Gastrocnemius medialis (tissue), 4 donors: Measurements from ENCODE around the gene ADD1. TPM values are rescaled to one million over a fixed set of nuclear protein-coding genes. Genes with fewer than 3 reads are reported as not detected.
A peak's percentile ranks its signal among the peaks of the same experiment; 100 is the strongest.

Experiments used
- ATAC-seq, 2 donors: fragments of 150-250 bp; one replicate each; pipeline ENCODE4 v1.9.1; 2016
- DNase-seq, 2 donors: peaks; one replicate each; pipeline ENCODE4 v3.0.0-alpha.2; 2019
- H3K27ac ChIP-seq, 4 donors: fragments of 200-600 bp; sonication (generic); 1 replicate in 1 of 4; 2 replicates in 3 of 4; pipeline ENCODE4 v1.5.1; 2016 to 2018; ENCODE audit warnings: mild to moderate bottlenecking in 2 of 4, moderate library complexity in 1 of 4
- H3K27me3 ChIP-seq, 3 donors: fragments of 200-600 bp; sonication (generic) in 2 of 3; 1 replicate in 1 of 3; 2 replicates in 2 of 3; pipeline versions ENCODE4 v1.5.1 to v1.6.0; 2016 to 2019; ENCODE audit warnings: mild to moderate bottlenecking in 1 of 3, moderate library complexity in 1 of 3
- H3K36me3 ChIP-seq, 2 donors: fragments of 200-600 bp; sonication (generic) in 1 of 2; one replicate each; pipeline ENCODE4 v1.5.1; 2017 to 2018
- H3K4me1 ChIP-seq, 2 donors: fragments of 200-600 bp; sonication (generic) in 1 of 2; one replicate each; pipeline ENCODE4 v1.5.1; 2016 to 2017; ENCODE audit warnings: mild to moderate bottlenecking in 2 of 2
- H3K4me3 ChIP-seq, 4 donors: fragments of 200-600 bp; sonication (generic) in 3 of 4; 1 replicate in 1 of 4; 2 replicates in 3 of 4; pipeline ENCODE4 v1.5.1; 2016 to 2019; ENCODE audit warnings: mild to moderate bottlenecking in 2 of 4
- H3K9me3 ChIP-seq, 3 donors: fragments of 200-600 bp; sonication (generic) in 2 of 3; 1 replicate in 1 of 3; 2 replicates in 2 of 3; pipeline ENCODE4 v1.5.1; 2016 to 2019
- POLR2A ChIP-seq, 2 donors: fragments of 450-650 bp; IDR thresholded peaks; one replicate each; pipeline ENCODE4 v1.6.1; 2017; ENCODE audit warnings: antibody characterized with exemption in 2 of 2, mild to moderate bottlenecking in 2 of 2, moderate library complexity in 2 of 2
- in situ Hi-C, 4 donors: fragments of 200-750 bp; cut with MboI; loops; one replicate each; pipeline versions ENCODE4 v1.15.0 to v1.8.0; 2017; ENCODE audit warnings: low sequenced_read_pairs in 4 of 4
- intact Hi-C: fragments of 100-400 bp; cut with DNase I; formaldehyde crosslinking; loops from one replicate; pipeline ENCODE4 v1.15.1; 2023; ENCODE audit warnings: low total_unique reads
- total RNA-seq, 4 donors: library from RNA; depleted of rRNA; stranded (reverse); fragments of >200 nt; gene quantifications; one replicate each; pipeline versions ENCODE4 v1.1.0 to v1.2.3, GENCODE V29; 2016
- TF ChIP-seq, protein P1 (sequence below), 5 experiments: fragments of 450-650 bp in 3 of 5; fragments of 200-600 bp in 2 of 5; sonication (generic) in 2 of 5; IDR thresholded peaks in 4 of 5; conservative IDR thresholded peaks in 1 of 5; 1 replicate in 4 of 5; 2 replicates in 1 of 5; pipeline ENCODE4 v1.5.1; 2016 to 2019; ENCODE audit warnings: antibody characterized with exemption in 5 of 5, mild to moderate bottlenecking in 3 of 5, moderate library complexity in 3 of 5

The ADD1 gene
- total RNA-seq, 4 donors from 2014 or later = 144 to 255 (median 178) TPM

- H3K36me3 ChIP-seq = no peaks in the 10 kb centered on the region
- H3K27me3 ChIP-seq = no peaks in the 10 kb centered on the region
- H3K4me1 ChIP-seq = peaks cover 71 to 72% of the 10 kb centered on the region in 2 donors
- TF ChIP-seq, protein P1, sequence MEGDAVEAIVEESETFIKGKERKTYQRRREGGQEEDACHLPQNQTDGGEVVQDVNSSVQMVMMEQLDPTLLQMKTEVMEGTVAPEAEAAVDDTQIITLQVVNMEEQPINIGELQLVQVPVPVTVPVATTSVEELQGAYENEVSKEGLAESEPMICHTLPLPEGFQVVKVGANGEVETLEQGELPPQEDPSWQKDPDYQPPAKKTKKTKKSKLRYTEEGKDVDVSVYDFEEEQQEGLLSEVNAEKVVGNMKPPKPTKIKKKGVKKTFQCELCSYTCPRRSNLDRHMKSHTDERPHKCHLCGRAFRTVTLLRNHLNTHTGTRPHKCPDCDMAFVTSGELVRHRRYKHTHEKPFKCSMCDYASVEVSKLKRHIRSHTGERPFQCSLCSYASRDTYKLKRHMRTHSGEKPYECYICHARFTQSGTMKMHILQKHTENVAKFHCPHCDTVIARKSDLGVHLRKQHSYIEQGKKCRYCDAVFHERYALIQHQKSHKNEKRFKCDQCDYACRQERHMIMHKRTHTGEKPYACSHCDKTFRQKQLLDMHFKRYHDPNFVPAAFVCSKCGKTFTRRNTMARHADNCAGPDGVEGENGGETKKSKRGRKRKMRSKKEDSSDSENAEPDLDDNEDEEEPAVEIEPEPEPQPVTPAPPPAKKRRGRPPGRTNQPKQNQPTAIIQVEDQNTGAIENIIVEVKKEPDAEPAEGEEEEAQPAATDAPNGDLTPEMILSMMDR (IDR thresholded peaks at IDR 0.05 in 4 of 5, conservative IDR thresholded peaks at IDR 0.05 in 1 of 5) = no peak
- no peak for TF ChIP-seq POLR2A (IDR thresholded peaks at IDR 0.05)
- in situ Hi-C loops (no loop called here), intact Hi-C loops (no loop called here)
- ATAC-seq (no peak), DNase-seq (no peak)
- H3K9me3 ChIP-seq = no peaks in the 10 kb centered on the region
- H3K4me3 ChIP-seq = no peak overlapping the region
- peak overlapping the region; percentile 63 to 76 (median 70) for H3K27ac ChIP-seq
Observed at GRCh38 chr4:2847302-2847871, 3.7 kb downstream of the ADD1 start.

DNA sequence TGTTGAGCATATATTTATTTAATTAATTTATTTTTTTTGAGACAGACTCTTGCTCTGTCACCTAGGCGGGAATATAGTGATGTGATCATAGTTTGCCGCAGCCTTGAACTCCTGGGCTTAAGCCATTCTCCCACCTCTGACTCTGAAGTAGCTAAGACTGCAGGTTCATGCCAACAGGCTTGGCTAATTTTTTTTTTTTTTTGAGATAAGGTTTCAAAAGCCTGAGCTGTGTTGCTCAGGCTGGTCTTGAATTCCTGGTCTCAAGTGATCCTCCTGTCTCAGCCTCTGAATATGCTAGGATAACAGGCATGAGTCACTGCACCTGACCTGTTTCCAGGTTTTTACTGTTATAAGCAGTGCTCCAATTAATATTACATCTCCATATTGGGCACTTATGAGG is 4.8 kb downstream of the ADD1 start:
- in situ Hi-C loops = no loop called here
- Histone ChIP-seq H3K4me1 (peaks cover 75 to 76% of the 10 kb centered on the region in 2 donors), H3K27me3 (no peaks in the 10 kb centered on the region), H3K9me3 (no peaks in the 10 kb centered on the region), H3K27ac (peak overlapping the region; percentile 63 to 76 (median 70)), H3K4me3 (no peak overlapping the region), H3K36me3 (peaks cover 0 to 3% of the 10 kb centered on the region in 2 donors)
- DNase-seq (no peak), ATAC-seq (peak; percentile 42 to 45)
- intact Hi-C loops = no loop called here
- TF ChIP-seq POLR2A (IDR thresholded peaks at IDR 0.05) = no peak
- TF ChIP-seq, protein P1 (IDR thresholded peaks at IDR 0.05 in 4 of 5, conservative IDR thresholded peaks at IDR 0.05 in 1 of 5) = no peak

DNA sequence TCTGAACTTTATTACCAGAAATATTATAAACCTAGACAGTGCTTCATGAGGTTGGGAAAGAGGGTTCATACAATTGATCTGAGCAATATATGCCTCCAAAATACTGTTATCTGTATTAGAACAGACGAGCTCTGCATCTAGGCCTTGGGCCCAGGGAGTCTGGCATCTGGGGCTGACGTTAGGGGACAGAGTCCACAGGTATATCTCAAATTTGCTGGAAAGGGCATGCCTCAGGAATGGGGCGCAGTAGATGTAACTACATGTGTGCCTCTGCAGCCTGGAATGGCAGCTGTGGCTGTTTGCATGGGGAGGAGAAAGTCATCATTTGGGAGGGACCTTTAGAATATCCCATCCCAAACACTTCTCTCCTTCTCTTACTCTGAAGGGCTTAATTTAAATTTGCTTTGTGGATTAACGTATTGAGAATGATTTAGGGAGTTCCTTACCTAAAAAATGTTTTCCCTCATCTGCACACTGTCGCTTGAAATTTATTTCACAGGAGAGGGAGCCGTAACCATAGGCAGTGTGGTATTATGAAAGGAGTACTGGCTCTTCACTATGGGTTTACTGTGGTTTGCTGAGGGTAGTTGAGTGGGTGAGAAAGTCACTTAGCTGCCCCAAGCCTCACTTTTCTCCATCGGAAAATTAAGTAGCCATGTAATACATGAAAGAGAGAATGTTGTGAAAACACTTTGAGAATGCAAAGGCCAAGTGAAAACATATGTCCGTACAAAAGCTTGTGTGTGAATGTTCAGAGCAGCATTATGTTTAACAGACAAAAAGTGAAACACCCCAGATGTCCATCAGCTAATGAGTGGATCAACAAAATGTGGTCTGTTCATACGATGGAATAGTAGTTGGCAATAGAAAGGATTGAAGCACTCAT is 5.9 kb downstream of the ADD1 start:
- no peak overlapping the region for H3K4me3 ChIP-seq
- peak overlapping the region; percentile 63 to 76 (median 70) for H3K27ac ChIP-seq
- in situ Hi-C loops (no loop called here), intact Hi-C loops (no loop called here)
- no peaks in the 10 kb centered on the region for H3K27me3 ChIP-seq
- H3K36me3 ChIP-seq = peaks cover 0 to 13% of the 10 kb centered on the region in 2 donors
- no peaks in the 10 kb centered on the region for H3K9me3 ChIP-seq
- ATAC-seq = no peak
- TF ChIP-seq, protein P1 (IDR thresholded peaks at IDR 0.05 in 4 of 5, conservative IDR thresholded peaks at IDR 0.05 in 1 of 5) = no peak
- TF ChIP-seq POLR2A (IDR thresholded peaks at IDR 0.05) = no peak
- DNase-seq = no peak
- peaks cover 85 to 86% of the 10 kb centered on the region in 2 donors for H3K4me1 ChIP-seq

GRCh38 chr4:2850966-2851798 is 7.5 kb downstream of the ADD1 start:
- ATAC-seq = no peak
- Histone ChIP-seq H3K4me3 (no peak overlapping the region), H3K4me1 (peaks cover 86 to 91% of the 10 kb centered on the region in 2 donors), H3K27ac (peak overlapping the region; percentile 16 to 84 (median 79)), H3K36me3 (peaks cover 0 to 13% of the 10 kb centered on the region in 2 donors), H3K9me3 (no peaks in the 10 kb centered on the region), H3K27me3 (no peaks in the 10 kb centered on the region)
- in situ Hi-C loops = no loop called here
- TF ChIP-seq, protein P1 (IDR thresholded peaks at IDR 0.05 in 4 of 5, conservative IDR thresholded peaks at IDR 0.05 in 1 of 5) = no peak
- TF ChIP-seq POLR2A (IDR thresholded peaks at IDR 0.05) = no peak
- intact Hi-C loops = no loop called here
- DNase-seq = no peak
